BE2C (cell line): ENCODE measurements around the gene GRK3. TPM values are rescaled to one million over a fixed set of nuclear protein-coding genes. Genes with fewer than 3 reads are reported as not detected.
A peak's percentile ranks its signal among the peaks of the same experiment; 100 is the strongest.
"Not testable (repeated sequence)": the region's sequence is repeated elsewhere in the genome, so short reads cannot be mapped to it uniquely, and the experiment has no call there.

Experiments used
- DNase-seq: peaks from one replicate; pipeline ENCODE4 v3.0.0-alpha.2; 2020
- H3K27me3 ChIP-seq: fragments of 250-450 bp; sonication (Bioruptor Pico); 2 replicates; pipeline ENCODE4 v1.5.1; 2020; ENCODE audit warnings: mild to moderate bottlenecking
- H3K36me3 ChIP-seq: fragments of 250-450 bp; sonication (Bioruptor Pico); 2 replicates; pipeline ENCODE4 v1.5.1; 2020; ENCODE audit warnings: mild to moderate bottlenecking
- H3K4me1 ChIP-seq: fragments of 250-450 bp; sonication (Bioruptor Pico); 2 replicates; pipeline ENCODE4 v1.5.1; 2020
- H3K4me3 ChIP-seq: 2 replicates; pipeline ENCODE4 v1.5.1; 2011; ENCODE audit warnings: low read depth, low read length
- H3K9me3 ChIP-seq: fragments of 250-450 bp; sonication (Bioruptor Pico); 2 replicates; pipeline ENCODE4 v1.5.1; 2020
- polyA plus RNA-seq: library from polyadenylated mRNA; unstranded; fragments of >200 nt; gene quantifications from one replicate; pipeline ENCODE4 v1.2.1, GENCODE V29; 2012; ENCODE audit warnings: low read depth, missing spikeins; ENCODE audit not compliant: insufficient read length, insufficient read depth
- TF ChIP-seq, protein P1 (sequence below): IDR thresholded peaks from 2 replicates; pipeline ENCODE4 v1.5.1; 2012; ENCODE audit warnings: mild to moderate bottlenecking, low read depth, low read length

Gene GRK3
- polyA plus RNA-seq: 22.5 TPM

DNA sequence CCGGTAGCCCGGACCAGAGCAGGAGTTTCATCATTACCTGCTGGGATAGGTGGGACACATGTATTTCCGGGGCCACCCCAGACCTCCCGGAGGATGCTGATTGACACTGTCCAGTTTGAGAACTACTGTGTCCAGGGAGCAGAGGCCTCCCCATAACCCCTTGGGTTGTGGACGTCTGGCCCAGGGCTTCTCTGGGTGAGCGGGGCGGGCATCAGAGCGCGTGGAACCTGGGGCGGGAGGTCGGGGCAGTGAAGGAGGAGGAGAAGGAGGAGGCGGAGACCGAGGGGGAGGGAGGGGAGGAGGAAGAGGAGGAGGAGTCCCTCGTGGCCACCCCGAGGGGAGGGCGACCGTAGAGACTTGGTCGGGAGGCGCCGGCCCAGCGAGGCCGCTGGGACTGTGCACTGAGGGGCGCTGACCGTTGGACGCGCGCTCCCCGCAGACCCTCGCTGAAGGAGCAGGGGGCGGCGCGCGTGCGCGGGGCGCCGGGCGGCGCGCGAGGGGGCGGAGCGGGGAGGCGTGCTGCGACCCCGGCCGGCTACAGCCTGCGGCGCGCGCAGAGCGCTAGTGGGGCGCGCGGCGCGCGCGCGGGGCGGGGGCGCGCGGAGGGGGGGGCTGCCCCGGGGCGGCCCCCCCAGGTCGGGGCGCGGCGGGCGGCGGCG, at the start of gene GRK3:
TSS of gene GRK3 (plus strand) at position 356 of the 659 bp plus-strand sequence. CDS start 366 bp downstream, outside the sequence.
- Histone ChIP-seq H3K4me3 (peak within 1 kb of the TSS; percentile 98), H3K4me1 (peaks cover 8% of the 10 kb centered on the region), H3K27me3 (no peaks in the 10 kb centered on the region), H3K36me3 (no peaks in the 10 kb centered on the region; the same call in 1 of the 2 replicates), H3K9me3 (no peaks in the 10 kb centered on the region)
- DNase-seq: peak; percentile 89
- TF ChIP-seq, protein P1, sequence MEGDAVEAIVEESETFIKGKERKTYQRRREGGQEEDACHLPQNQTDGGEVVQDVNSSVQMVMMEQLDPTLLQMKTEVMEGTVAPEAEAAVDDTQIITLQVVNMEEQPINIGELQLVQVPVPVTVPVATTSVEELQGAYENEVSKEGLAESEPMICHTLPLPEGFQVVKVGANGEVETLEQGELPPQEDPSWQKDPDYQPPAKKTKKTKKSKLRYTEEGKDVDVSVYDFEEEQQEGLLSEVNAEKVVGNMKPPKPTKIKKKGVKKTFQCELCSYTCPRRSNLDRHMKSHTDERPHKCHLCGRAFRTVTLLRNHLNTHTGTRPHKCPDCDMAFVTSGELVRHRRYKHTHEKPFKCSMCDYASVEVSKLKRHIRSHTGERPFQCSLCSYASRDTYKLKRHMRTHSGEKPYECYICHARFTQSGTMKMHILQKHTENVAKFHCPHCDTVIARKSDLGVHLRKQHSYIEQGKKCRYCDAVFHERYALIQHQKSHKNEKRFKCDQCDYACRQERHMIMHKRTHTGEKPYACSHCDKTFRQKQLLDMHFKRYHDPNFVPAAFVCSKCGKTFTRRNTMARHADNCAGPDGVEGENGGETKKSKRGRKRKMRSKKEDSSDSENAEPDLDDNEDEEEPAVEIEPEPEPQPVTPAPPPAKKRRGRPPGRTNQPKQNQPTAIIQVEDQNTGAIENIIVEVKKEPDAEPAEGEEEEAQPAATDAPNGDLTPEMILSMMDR: no peak

DNA sequence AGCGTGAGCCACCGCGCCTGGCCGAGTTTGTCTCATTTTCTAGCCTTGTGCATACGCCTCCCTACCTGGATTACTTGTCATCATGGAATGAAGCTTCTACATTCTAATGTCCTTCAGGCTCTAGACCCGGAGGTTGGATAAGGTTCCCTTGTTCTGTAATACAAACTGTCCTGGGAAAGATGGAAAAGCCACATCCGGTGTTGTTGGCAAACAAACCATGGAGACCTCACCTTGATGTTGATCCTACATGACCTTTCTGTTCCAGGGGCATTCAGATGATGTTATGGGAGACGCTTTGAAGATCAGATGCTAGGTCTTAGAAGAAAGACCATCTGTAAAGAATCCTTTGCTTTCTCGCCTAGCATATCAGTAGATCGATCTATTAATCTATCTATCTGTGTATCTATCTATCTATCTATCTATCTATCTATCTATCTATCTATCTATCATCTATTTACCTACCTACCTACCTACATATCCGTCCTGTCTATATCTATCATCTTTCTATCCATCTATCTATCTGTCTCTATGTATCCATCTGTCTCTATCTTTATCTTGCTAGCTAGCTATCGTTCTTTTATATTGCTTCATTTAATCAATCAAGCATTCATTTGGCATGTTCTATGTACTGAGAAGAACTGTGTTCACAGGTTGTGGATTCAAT, 46.3 kb upstream of the GRK3 start:
- DNase-seq: no peak
- TF ChIP-seq, protein P1: no peak
- no peaks in the 10 kb centered on the region for H3K27me3 ChIP-seq
- H3K36me3 ChIP-seq: no peaks in the 10 kb centered on the region
- H3K4me3 ChIP-seq: no peak overlapping the region
- H3K9me3 ChIP-seq: no peaks in the 10 kb centered on the region
- H3K4me1 ChIP-seq: peaks cover 3% of the 10 kb centered on the region; the same call in 1 of the 2 replicates

DNA sequence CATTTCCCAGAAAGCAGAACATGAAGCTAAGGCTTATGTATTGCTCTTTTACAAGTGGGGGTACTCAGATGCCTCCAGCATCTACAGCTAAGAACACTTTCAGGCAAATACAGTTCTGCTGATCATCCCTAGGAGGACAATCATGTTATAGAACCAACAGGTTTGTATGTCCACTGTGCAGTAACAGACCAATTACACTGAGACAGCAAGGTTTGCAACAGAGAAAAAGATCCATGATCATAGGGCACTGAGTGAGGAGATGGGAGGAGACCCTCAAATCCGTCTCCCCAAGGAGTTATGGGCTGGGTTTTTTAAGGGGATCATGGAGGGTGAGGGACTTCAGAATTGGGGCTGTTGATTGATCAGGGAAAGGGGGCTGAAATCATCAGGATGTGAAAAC, 39.1 kb upstream of the GRK3 start:
- H3K4me3 ChIP-seq: no peak overlapping the region
- no peaks in the 10 kb centered on the region for H3K4me1 ChIP-seq
- TF ChIP-seq, protein P1: no peak
- no peak for DNase-seq
- H3K9me3 ChIP-seq: no peaks in the 10 kb centered on the region
- H3K27me3 ChIP-seq: no peaks in the 10 kb centered on the region
- H3K36me3 ChIP-seq: no peaks in the 10 kb centered on the region

DNA sequence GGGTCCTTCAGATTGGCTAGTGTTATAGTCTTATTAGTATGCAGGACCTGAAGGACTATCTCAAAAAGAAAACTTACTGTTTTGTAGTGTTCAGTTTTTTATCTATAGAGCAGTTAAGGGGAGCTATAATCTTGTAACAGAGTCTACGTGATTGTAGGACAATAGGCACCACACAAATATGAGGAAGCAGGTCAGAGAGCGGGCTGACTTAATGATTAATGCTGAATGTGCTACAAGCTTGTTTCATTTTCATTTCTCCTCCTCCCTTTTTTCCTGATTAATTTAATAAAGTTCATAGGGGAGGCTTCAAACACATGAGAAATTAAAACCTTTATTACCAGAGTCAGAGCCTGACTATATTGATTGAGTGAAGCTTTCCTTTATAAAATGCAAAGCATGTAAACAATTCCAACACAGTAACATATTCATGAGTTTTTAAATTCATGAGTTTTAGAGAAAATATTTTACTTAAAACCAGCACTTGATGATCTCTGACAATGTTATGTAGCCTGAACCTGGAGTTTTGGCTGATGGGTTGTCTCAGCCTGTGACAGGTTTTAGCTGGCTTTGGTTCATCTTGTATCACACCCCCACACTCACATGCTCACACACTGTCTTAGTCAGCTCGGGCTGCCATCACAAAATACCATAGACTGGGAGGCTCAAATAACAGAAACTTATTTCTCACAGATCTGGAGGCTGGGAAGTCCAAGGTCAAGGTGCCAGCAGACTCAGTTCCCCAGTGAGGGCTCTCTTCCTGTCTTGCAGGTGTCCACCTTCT, 38.5 kb upstream of the GRK3 start:
- H3K9me3 ChIP-seq, H3K4me3 ChIP-seq, H3K4me1 ChIP-seq, H3K27me3 ChIP-seq, H3K36me3 ChIP-seq, DNase-seq: not testable (repeated sequence)

DNA sequence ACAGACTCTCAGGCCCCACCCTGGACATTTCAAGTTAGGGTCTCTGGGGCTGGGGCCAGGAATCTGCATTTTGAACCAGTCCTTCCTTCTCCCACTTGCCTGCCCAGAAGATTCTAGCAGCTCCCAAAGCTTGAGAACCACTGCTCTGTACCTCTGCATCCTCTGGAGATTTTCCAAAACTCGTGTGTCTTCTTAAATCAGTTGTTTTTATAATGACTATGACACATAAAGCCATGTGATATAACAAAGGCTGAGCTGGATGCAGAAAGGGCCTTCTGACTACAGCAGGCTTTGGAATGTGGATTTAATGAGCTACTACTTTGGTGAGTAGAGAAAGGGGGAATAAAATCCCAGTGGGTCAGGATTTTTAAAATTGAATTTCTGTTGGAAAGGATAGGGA, 37.5 kb upstream of the GRK3 start:
- not testable (repeated sequence) for H3K36me3 ChIP-seq, H3K27me3 ChIP-seq, H3K9me3 ChIP-seq, H3K4me1 ChIP-seq, H3K4me3 ChIP-seq, DNase-seq

DNA sequence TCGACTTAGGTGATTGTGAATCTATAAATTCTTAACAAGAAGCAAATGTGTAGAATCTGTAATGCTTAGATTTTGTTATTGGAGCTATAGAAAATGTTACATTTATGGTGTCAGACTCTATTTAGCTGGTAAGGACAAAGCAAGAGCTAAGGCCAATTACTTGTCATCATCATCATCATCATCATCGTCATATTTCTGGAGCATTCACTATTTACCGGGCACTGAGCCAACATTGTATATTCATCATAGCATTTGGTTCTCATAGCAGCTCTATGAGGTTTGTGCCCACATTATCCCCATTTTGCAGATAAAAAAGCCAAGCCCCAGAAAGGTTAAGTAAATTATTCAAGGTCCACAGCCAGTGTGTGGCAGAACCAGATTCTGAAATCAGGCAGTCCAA, 36.4 kb upstream of the GRK3 start:
- H3K4me3 ChIP-seq, H3K27me3 ChIP-seq, H3K9me3 ChIP-seq, DNase-seq, H3K36me3 ChIP-seq, H3K4me1 ChIP-seq: not testable (repeated sequence)

DNA sequence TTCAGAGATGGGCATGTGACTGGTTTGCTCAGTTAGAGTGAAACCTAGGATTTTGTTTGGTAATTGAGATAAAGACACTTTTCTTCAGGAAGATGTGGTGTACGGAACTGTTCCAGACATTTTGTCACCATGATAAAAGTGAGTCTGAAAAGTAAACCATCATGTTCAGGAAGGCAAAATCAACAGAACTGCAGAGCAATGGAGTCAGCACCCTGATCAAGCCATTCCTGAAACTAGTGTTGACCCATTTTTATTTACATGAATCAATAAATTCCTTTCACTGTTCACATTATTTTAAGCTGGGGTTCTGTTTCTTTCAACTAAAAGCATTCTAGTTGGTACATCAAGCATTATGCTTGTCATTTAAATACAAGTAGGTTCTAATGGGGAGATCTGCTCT, 35.4 kb upstream of the GRK3 start:
- H3K4me3 ChIP-seq, H3K4me1 ChIP-seq, H3K36me3 ChIP-seq, H3K27me3 ChIP-seq, DNase-seq, H3K9me3 ChIP-seq: not testable (repeated sequence)

DNA sequence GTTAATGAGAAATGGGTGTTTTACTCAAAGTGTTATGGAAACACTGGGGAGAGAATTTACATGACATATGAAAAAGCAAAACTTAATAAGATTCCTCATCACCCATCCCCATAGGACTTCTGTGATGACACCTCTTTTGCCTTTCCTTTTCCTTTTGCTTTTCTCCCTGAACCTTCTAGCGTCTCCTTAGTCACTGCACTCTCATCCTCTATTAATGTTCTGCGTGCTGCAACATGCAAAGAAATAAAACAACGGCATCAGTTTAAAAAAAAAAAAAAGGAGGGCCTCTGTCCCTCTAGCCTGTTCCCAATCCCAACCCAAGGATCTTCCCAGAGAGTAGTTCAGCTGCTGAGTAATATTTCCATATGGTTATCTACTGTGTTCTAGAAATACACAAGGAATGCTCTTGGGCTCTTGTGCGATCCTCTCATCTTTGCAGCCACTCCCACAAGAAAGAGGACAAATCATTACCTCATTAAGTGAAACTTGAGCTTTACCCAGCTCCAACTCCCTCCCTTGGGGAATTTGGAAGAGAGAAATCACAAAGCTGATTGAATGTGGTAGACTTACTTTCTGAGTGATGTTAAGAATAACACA, 34.8 kb upstream of the GRK3 start:
- H3K27me3 ChIP-seq, H3K4me1 ChIP-seq, H3K4me3 ChIP-seq, H3K36me3 ChIP-seq, H3K9me3 ChIP-seq, DNase-seq: not testable (repeated sequence)

DNA sequence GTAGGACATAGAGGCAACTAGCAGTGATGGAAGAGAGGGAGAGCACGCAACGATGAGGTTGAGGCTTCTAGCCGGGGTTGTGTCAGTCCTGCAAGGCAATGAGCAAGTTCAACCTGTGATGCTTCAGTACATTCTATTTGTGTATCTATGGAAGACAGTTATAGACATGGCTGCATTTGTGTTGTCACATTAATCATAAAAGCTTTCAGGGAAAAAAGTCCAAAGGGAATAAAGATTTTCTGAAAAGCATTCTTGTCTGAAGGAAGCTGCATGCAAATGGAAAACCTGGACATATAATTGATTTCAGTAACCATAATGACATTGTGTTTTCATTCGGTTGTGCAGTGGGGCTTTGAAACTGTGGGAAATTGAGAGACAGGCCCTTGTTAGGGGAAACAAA, 32.8 kb upstream of the GRK3 start:
- not testable (repeated sequence) for H3K4me1 ChIP-seq, DNase-seq, H3K9me3 ChIP-seq, H3K36me3 ChIP-seq, H3K27me3 ChIP-seq, H3K4me3 ChIP-seq
